Breast epithelium (tissue), 4 donors: ENCODE data around the gene ARHGEF26. TPM values are rescaled to one million over a fixed set of nuclear protein-coding genes. Genes with fewer than 3 reads are reported as not detected.

Experiments used
- DNase-seq, 2 donors: peaks; one replicate each; pipeline ENCODE4 v3.0.0-alpha.2; 2019; ENCODE audit warnings: low spot score in 2 of 2
- H3K27ac ChIP-seq, 2 donors: fragments of 200-600 bp; sonication (generic) in 1 of 2; one replicate each; pipeline ENCODE4 v1.5.1; 2016 to 2019; ENCODE audit warnings: mild to moderate bottlenecking in 1 of 2
- H3K27me3 ChIP-seq, 2 donors: fragments of 200-600 bp; sonication (generic) in 1 of 2; one replicate each; pipeline versions ENCODE4 v1.5.1 to v1.6.0; 2017 to 2019; ENCODE audit warnings: control low read depth in 1 of 2, mild to moderate bottlenecking in 1 of 2
- H3K36me3 ChIP-seq: fragments of 200-600 bp; one replicate; pipeline ENCODE4 v1.5.1; 2019
- H3K4me1 ChIP-seq, 2 donors: fragments of 200-600 bp; sonication (generic); one replicate each; pipeline ENCODE4 v1.5.1; 2016 to 2019; ENCODE audit warnings: control low read depth in 1 of 2
- H3K4me3 ChIP-seq, 3 donors: fragments of 200-600 bp; sonication (generic); 1 replicate in 2 of 3; 2 replicates in 1 of 3; pipeline ENCODE4 v1.5.1; 2016 to 2019; ENCODE audit warnings: mild to moderate bottlenecking in 3 of 3, moderate library complexity in 2 of 3
- H3K9me3 ChIP-seq, 2 donors: fragments of 200-600 bp; sonication (generic) in 1 of 2; one replicate each; pipeline ENCODE4 v1.5.1; 2016 to 2019; ENCODE audit warnings: control low read depth in 1 of 2
- CTCF ChIP-seq, 3 donors: fragments of 450-650 bp; IDR thresholded peaks; one replicate each; pipeline ENCODE4 v1.5.1; 2016 to 2017; ENCODE audit warnings: antibody characterized with exemption in 3 of 3, mild to moderate bottlenecking in 3 of 3, moderate library complexity in 3 of 3
- POLR2A ChIP-seq: fragments of 450-650 bp; IDR thresholded peaks from one replicate; pipeline ENCODE4 v1.6.1; 2016; ENCODE audit warnings: antibody characterized with exemption, mild to moderate bottlenecking, moderate library complexity
- POLR2AphosphoS5 ChIP-seq, 3 donors: sonication (generic); formaldehyde crosslinking; IDR thresholded peaks; one replicate each; pipeline ENCODE4 v1.6.1; 2017; ENCODE audit warnings: antibody characterized with exemption in 3 of 3
- intact Hi-C: fragments of 100-400 bp; cut with DNase I; formaldehyde crosslinking; loops from one replicate; pipeline ENCODE4 v1.15.1; 2023; ENCODE audit warnings: low total_unique reads
- total RNA-seq, 3 donors: library from RNA; depleted of rRNA; stranded (reverse); fragments of >200 nt; gene quantifications; one replicate each; pipeline ENCODE4 v1.1.0, GENCODE V29; 2016

The ARHGEF26 gene
- total RNA-seq, 3 donors from 2014 or later = 16.7 to 20.2 (median 19.8) TPM

- intact Hi-C loops = no loop called here
- Histone ChIP-seq H3K27me3 (no peaks in the 10 kb centered on the region), H3K36me3 (no peaks in the 10 kb centered on the region), H3K4me3 (no peak overlapping the region), H3K9me3 (no peaks in the 10 kb centered on the region), H3K4me1 (no peaks in the 10 kb centered on the region), H3K27ac (no peak overlapping the region)
- TF ChIP-seq POLR2AphosphoS5 (IDR thresholded peaks at IDR 0.05) = no peak
- no peak for TF ChIP-seq POLR2A
- no peak for TF ChIP-seq CTCF (IDR thresholded peaks at IDR 0.05)
- no peak for DNase-seq
Measured at GRCh38 chr3:154105218-154105975, 15.8 kb upstream of the ARHGEF26 start.

- H3K9me3 ChIP-seq = no peaks in the 10 kb centered on the region
- H3K27me3 ChIP-seq = no peaks in the 10 kb centered on the region
- TF ChIP-seq POLR2AphosphoS5 (IDR thresholded peaks at IDR 0.05) = no peak
- no peak for TF ChIP-seq CTCF (IDR thresholded peaks at IDR 0.05)
- TF ChIP-seq POLR2A = no peak
- no peaks in the 10 kb centered on the region for H3K36me3 ChIP-seq
- no peak overlapping the region for H3K27ac ChIP-seq
- no peaks in the 10 kb centered on the region for H3K4me1 ChIP-seq
- DNase-seq = no peak
- H3K4me3 ChIP-seq = no peak overlapping the region
- intact Hi-C loops = no loop called here
Measured at GRCh38 chr3:154111365-154111935, 9.7 kb upstream of the ARHGEF26 start.

- no peaks in the 10 kb centered on the region for H3K9me3 ChIP-seq
- H3K36me3 ChIP-seq = no peaks in the 10 kb centered on the region
- DNase-seq = no peak
- intact Hi-C loops = loop anchor here (2.0 kb wide), 1 partner anchor 13 kb away; no protein-coding TSS in a partner anchor
- TF ChIP-seq POLR2A (no peak), POLR2AphosphoS5 (IDR thresholded peaks at IDR 0.05) (no peak), CTCF (IDR thresholded peaks at IDR 0.05) (no peak)
- H3K4me1 ChIP-seq = no peaks in the 10 kb centered on the region
- H3K4me3 ChIP-seq = no peak overlapping the region
- no peak overlapping the region for H3K27ac ChIP-seq
- H3K27me3 ChIP-seq = no peaks in the 10 kb centered on the region
Measured at GRCh38 chr3:154112146-154112852, 8.9 kb upstream of the ARHGEF26 start.

- no peaks in the 10 kb centered on the region for H3K9me3 ChIP-seq
- TF ChIP-seq CTCF (IDR thresholded peaks at IDR 0.05) (no peak), POLR2AphosphoS5 (IDR thresholded peaks at IDR 0.05) (no peak), POLR2A (no peak)
- no peak for DNase-seq
- H3K27ac ChIP-seq = no peak overlapping the region
- no peaks in the 10 kb centered on the region for H3K27me3 ChIP-seq
- intact Hi-C loops = loop anchor here (2.0 kb wide), 1 partner anchor 15 kb away; no protein-coding TSS in a partner anchor
- H3K36me3 ChIP-seq = no peaks in the 10 kb centered on the region
- H3K4me1 ChIP-seq = no peaks in the 10 kb centered on the region
- no peak overlapping the region for H3K4me3 ChIP-seq
Measured at GRCh38 chr3:154113609-154114008, 7.6 kb upstream of the ARHGEF26 start.

- no peak for DNase-seq
- TF ChIP-seq POLR2AphosphoS5 (IDR thresholded peaks at IDR 0.05) (no peak), CTCF (IDR thresholded peaks at IDR 0.05) (no peak), POLR2A (no peak)
- H3K27me3 ChIP-seq = no peaks in the 10 kb centered on the region
- no peak overlapping the region for H3K4me3 ChIP-seq
- H3K36me3 ChIP-seq = no peaks in the 10 kb centered on the region
- intact Hi-C loops = no loop called here
- H3K4me1 ChIP-seq = no peaks in the 10 kb centered on the region
- H3K9me3 ChIP-seq = no peaks in the 10 kb centered on the region
- no peak overlapping the region for H3K27ac ChIP-seq
Measured at GRCh38 chr3:154115332-154115731, 5.9 kb upstream of the ARHGEF26 start.
